Mucosa of rectum (tissue), 2 donors: ENCODE data around the gene GABRG3.
"Not testable (repeated sequence)": the region's sequence is repeated elsewhere in the genome, so short reads cannot be mapped to it uniquely, and the experiment has no call there.

Experiments
- H3K27ac ChIP-seq, 2 donors: one replicate each; pipeline ENCODE4 v1.7.0; 2013; ENCODE audit warnings: inconsistent platforms in 2 of 2, low read depth in 2 of 2, low read length in 2 of 2
- H3K27me3 ChIP-seq, 2 donors: one replicate each; pipeline ENCODE4 v1.7.0; 2013; ENCODE audit warnings: low read length in 2 of 2; ENCODE audit not compliant: control insufficient read depth in 2 of 2, insufficient read depth in 2 of 2
- H3K36me3 ChIP-seq, 2 donors: one replicate each; pipeline ENCODE4 v1.7.0; 2013; ENCODE audit warnings: low read length in 2 of 2; ENCODE audit not compliant: control insufficient read depth in 2 of 2, insufficient read depth in 2 of 2
- H3K4me1 ChIP-seq, 2 donors: one replicate each; pipeline ENCODE4 v1.7.0; 2013; ENCODE audit warnings: low read length in 2 of 2, mild to moderate bottlenecking in 1 of 2; ENCODE audit not compliant: control insufficient read depth in 2 of 2, insufficient read depth in 2 of 2
- H3K4me3 ChIP-seq, 2 donors: one replicate each; pipeline ENCODE4 v1.7.0; 2013; ENCODE audit warnings: low read length in 2 of 2
- H3K9ac ChIP-seq, 2 donors: one replicate each; pipeline ENCODE4 v1.7.0; 2013; ENCODE audit warnings: low read length in 2 of 2, low read depth in 1 of 2, mild to moderate bottlenecking in 1 of 2
- H3K9me3 ChIP-seq, 2 donors: one replicate each; pipeline ENCODE4 v1.7.0; 2013; ENCODE audit warnings: low read length in 2 of 2; ENCODE audit not compliant: control insufficient read depth in 2 of 2
- donor health status: healthy.
- donor health status: Normal muscosa, but diverticular disease.

The GABRG3 gene

DNA sequence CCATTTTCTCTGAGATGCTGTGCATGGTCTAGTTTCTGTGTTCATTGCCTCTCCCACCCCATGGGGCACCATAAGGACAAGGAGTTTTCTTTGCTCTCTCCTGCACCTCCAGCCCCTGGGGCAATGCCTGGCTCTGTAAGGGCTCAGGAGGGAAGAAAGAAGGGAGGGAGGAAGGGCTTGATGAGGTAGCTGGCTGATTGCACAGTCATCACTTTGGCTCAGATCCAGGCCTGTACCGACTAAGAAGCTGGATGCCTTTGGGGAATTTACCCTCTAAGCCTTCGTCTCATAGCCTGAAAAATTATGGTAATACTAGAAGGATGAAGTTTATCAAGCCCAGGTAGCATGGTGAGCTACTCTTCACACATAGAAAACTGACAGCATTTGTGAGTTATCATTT is 382.9 kb downstream of the GABRG3 start:
- Histone ChIP-seq H3K27ac (no peak overlapping the region), H3K9ac (no peak overlapping the region), H3K27me3 (no peaks in the 10 kb centered on the region), H3K4me1 (no peaks in the 10 kb centered on the region), H3K4me3 (no peak overlapping the region), H3K9me3 (peaks cover 4 to 11% of the 10 kb centered on the region in 2 donors), H3K36me3 (no peaks in the 10 kb centered on the region)

DNA sequence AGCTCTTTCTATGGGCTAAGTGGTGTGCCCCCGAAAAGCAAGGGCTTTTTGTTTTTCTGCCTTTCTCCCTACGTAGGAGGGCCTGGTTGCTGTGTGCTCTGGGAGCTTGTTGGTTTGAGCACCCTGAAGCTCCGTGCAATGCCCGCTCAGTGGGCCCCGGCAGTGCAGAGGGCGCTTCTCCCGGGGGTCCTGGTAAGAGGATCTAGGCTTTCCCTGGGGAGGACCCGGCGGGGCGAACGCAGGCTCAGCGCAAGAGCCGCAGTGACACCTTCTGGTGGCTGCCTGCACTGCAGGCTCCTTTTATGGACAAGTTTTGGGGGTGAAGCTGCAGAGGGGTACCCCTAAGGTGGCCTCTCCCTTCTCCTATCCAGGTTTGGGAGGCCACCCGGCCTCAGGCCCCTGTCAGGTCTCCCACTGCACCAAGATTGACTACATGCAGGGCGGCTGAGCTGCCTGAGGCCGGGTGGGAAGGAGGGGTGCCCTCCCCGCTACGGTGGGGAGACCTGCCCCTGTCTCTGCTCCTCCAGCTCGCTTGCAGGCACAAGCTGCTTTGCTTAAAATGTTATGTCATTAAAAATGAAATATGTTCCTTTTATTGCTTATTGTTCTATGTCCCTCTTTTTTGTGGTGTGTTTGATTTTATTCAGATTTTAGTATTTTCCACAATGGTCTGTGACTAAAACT is 387.9 kb downstream of the GABRG3 start:
- Histone ChIP-seq H3K4me3 (no peak overlapping the region), H3K9ac (no peak overlapping the region), H3K27me3 (no peaks in the 10 kb centered on the region), H3K4me1 (no peaks in the 10 kb centered on the region), H3K9me3 (peaks cover 4 to 12% of the 10 kb centered on the region in 2 donors), H3K36me3 (no peaks in the 10 kb centered on the region), H3K27ac (no peak overlapping the region)

DNA sequence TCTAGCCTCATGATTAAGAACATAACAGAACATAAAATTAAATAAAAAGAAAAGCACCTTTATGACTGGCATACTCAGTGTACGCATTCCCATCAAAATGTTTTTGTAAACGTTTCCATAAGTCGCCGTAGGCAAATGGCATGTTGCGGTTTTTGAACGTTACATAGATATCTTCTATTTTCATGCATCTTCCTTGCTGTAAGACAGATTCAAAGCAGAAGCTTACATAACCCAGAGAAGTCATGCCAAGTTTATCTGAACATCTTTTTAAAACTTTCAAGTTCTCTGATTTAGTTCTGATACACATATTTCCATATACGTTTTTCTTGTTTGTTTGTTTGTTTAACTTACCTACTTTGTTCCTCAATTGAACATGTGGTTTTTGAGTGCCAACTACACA is 388.6 kb downstream of the GABRG3 start:
- no peaks in the 10 kb centered on the region for H3K36me3 ChIP-seq
- H3K4me1 ChIP-seq, result no peaks in the 10 kb centered on the region
- no peak overlapping the region for H3K4me3 ChIP-seq
- H3K9me3 ChIP-seq, result peaks cover 4 to 12% of the 10 kb centered on the region in 2 donors
- H3K9ac ChIP-seq, result no peak overlapping the region
- H3K27me3 ChIP-seq, result no peaks in the 10 kb centered on the region
- no peak overlapping the region for H3K27ac ChIP-seq

DNA sequence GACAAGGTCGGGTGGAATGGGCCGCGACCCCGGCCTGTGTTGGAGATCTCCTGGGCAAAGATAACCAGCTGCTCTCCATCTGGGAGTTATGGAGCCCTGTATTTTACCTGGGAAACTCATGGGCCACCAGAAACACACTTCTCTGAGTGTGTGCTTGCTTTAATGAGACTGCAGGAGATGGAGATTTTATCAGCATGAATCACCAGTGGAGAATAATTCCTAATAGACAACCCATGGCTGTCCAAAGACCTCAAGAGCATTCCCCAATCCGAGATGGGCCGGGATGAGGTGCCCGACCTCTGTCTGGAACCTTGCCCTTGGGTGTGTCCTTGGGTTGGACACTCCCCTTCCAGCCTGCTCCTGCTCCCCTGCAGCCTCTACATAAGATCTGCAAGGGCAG is 389.3 kb downstream of the GABRG3 start:
- no peaks in the 10 kb centered on the region for H3K27me3 ChIP-seq
- H3K4me3 ChIP-seq, result no peak overlapping the region
- H3K27ac ChIP-seq, result no peak overlapping the region
- H3K9me3 ChIP-seq, result peaks cover 4 to 12% of the 10 kb centered on the region in 2 donors
- no peaks in the 10 kb centered on the region for H3K36me3 ChIP-seq
- no peak overlapping the region for H3K9ac ChIP-seq
- no peaks in the 10 kb centered on the region for H3K4me1 ChIP-seq

DNA sequence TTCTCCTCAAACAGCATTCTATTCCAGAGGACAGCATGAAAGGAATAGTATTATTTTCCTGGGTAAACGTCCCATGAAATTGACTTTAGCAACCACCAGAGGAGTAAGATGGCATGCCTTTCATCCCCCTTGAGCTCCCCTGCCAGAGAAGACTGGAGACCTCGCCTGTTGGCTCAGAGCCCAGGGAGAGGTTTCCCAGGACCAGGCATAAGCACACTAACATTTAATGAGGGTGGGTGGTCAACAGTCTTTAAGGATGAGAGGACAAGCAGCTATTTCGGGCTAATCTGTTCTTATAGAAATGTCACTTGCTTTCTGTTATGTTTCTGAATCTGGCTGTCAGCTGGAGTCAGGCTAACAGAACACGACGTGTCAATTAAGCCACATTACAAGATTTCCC is 390.5 kb downstream of the GABRG3 start:
- no peak overlapping the region for H3K9ac ChIP-seq
- H3K27ac ChIP-seq, result no peak overlapping the region
- H3K36me3 ChIP-seq, result no peaks in the 10 kb centered on the region
- H3K9me3 ChIP-seq, result peaks cover 4 to 11% of the 10 kb centered on the region in 2 donors
- no peaks in the 10 kb centered on the region for H3K4me1 ChIP-seq
- no peaks in the 10 kb centered on the region for H3K27me3 ChIP-seq
- no peak overlapping the region for H3K4me3 ChIP-seq

DNA sequence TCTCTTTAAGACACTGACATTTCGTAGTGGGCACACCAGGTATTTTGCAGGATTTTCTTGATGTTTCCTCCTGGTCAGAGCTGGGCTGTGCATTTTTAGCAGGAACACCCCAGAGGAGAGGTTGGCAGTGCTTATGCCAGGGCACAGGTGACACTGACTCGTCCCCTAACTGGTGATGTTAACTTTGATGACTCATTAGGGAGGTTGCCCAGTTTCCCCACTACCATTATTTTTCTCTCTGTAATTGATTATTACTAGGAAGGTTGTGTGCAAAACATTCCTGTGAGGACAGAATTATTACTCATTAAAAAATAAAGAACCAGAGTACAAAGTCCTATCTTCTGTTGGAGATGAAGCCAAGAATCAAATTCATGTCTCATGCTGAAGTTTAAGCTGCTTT is 394.5 kb downstream of the GABRG3 start:
- Histone ChIP-seq H3K9me3 (peaks cover 0 to 11% of the 10 kb centered on the region in 2 donors), H3K4me1 (no peaks in the 10 kb centered on the region), H3K36me3 (no peaks in the 10 kb centered on the region), H3K27me3 (no peaks in the 10 kb centered on the region), H3K4me3 (no peak overlapping the region), H3K27ac (no peak overlapping the region), H3K9ac (no peak overlapping the region)

DNA sequence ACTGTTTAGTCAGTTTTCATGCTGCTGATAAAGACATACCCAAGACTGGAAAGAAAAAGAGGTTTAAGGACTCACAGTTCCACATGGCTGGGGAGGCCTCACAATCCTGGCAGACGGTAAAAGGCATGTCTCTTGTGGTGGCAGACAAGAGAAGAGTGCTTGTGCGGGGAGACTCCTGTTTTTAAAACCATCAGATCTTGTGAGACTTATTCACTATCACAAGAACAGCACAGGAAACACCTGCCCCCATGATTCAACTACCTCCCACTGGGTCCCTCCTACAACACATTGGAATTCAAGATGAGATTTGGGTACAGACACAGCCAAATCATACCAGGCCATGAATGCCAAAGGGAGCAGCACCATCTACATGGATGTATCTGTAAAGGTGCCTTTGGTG is 406.4 kb downstream of the GABRG3 start:
- not testable (repeated sequence) for H3K27me3 ChIP-seq, H3K27ac ChIP-seq, H3K9ac ChIP-seq, H3K4me3 ChIP-seq, H3K36me3 ChIP-seq, H3K9me3 ChIP-seq, H3K4me1 ChIP-seq

DNA sequence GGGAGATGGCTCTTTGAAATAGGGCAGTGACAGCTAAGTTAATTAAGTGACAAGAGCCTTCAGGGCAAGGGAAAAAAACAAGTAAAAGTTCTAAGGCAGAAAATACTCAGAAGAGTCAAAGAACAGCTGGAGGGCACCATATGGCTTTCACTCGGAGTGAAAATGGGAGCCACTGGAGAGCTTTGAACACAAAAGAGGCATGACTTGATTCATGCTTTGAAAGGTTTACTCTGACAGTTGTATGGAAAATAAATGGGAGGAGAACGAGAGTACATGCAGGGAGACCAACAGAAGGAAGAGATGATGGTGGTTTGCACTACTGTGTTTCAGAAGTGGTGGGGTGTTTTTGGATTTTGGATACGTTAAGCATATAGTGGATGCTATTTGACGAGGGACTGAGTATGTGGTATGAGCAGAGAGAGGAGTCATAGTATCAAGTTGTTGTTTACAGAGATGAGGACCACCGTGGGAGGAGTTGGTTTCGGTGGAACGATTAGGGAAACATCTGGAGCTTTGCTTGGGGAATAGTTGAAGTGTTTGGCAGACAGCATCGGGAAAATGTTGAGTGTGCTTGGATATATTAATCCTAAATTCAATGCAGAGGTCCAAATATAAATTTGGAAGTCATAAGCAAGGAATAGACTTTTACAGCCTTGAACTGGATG is 411.5 kb downstream of the GABRG3 start:
- Histone ChIP-seq H3K4me3 (no peak overlapping the region), H3K9me3 (peaks cover 0 to 3% of the 10 kb centered on the region in 2 donors), H3K27ac (no peak overlapping the region), H3K4me1 (no peaks in the 10 kb centered on the region), H3K27me3 (no peaks in the 10 kb centered on the region), H3K9ac (no peak overlapping the region), H3K36me3 (no peaks in the 10 kb centered on the region)

DNA sequence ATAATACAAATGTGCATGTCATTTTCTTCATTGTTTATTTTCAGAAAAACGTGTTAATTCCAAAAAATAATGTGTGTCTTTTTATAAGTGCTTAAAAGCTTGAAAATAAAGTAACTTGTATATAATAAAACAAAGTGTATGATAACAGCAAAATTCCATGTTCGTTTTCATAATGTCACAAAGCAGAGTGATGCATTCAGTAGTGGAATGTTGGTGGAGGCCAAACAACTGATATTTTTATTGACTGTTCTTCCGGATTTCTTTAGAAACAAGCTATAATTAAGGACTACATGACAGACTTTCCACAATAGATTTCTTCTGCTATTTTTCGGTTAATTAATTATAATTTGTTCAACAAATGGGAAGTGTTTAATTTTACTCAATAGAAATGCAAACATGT is 412.7 kb downstream of the GABRG3 start:
- Histone ChIP-seq H3K4me1 (no peaks in the 10 kb centered on the region), H3K36me3 (no peaks in the 10 kb centered on the region), H3K9me3 (peaks cover 0 to 3% of the 10 kb centered on the region in 2 donors)

DNA sequence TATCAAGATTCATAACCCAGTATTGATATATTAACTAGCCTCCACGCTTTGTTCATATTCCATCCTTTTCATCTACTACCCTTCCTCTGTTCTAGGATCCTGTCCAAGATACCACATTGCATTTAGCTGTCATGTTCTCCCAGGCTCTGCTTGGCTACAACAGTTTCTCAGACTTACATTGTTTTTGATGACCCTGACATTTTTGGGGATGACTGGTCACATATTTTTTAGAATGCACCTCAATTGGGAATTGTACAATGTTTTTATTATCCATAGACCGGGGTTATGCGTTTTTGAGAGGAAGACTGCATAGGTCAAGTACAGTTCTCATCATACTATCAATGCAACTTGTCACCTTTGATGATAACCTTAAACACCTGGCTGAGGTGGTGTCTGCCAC is 421.2 kb downstream of the GABRG3 start:
- Histone ChIP-seq H3K4me1 (no peaks in the 10 kb centered on the region), H3K27me3 (no peaks in the 10 kb centered on the region), H3K4me3 (no peak overlapping the region), H3K36me3 (no peaks in the 10 kb centered on the region), H3K9me3 (no peaks in the 10 kb centered on the region), H3K9ac (no peak overlapping the region), H3K27ac (no peak overlapping the region)

More for the DNA sequence above, 412.7 kb downstream of the GABRG3 start:
- no peaks in the 10 kb centered on the region for H3K27me3 ChIP-seq
- no peak overlapping the region for H3K27ac ChIP-seq
- H3K4me3 ChIP-seq, result no peak overlapping the region
- H3K9ac ChIP-seq, result no peak overlapping the region
